ENCODE data around the gene KDM4F. TPM values are rescaled to one million over a fixed set of nuclear protein-coding genes. Genes with fewer than 3 reads are reported as not detected.

KDM4F gene
- total RNA-seq, 1 donor from 2014 or later: not detected

- no peak for ATAC-seq
- intact Hi-C loops (cut with DNase I): no loop called here
- no peak for DNase-seq (ENCODE audit: low spot score)
Measured at GRCh38 chr11:95086151-95086550, 36.9 kb downstream of the KDM4F start.

- intact Hi-C loops (cut with DNase I): no loop called here
- ATAC-seq: no peak
- no peak for DNase-seq (ENCODE audit: low spot score)
Measured at GRCh38 chr11:95086836-95087570, 37.8 kb downstream of the KDM4F start.

- intact Hi-C loops (cut with DNase I): no loop called here
- ATAC-seq: peak; percentile 87
- DNase-seq (ENCODE audit: low spot score): no peak
Measured at GRCh38 chr11:95088946-95089619, 39.9 kb downstream of the KDM4F start.

GRCh38 chr11:95089620-95090542 is 40.7 kb downstream of the KDM4F start, which contains the start of gene ENDOD1:
Gene ENDOD1, plus strand, starts transcription at chr11:95089846. Its CDS starts 82 bp downstream, at chr11:95089928.
- intact Hi-C loops (cut with DNase I): no loop called here
- peak; percentile 95 for ATAC-seq

GRCh38 chr11:95091663-95092180 is 42.5 kb downstream of the KDM4F start:
- intact Hi-C loops (cut with DNase I): no loop called here
- DNase-seq (ENCODE audit: low spot score): no peak
- ATAC-seq: no peak

More at GRCh38 chr11:95089620-95090542, 40.7 kb downstream of the KDM4F start, which contains the start of gene ENDOD1:
- DNase-seq (ENCODE audit: low spot score): peak; percentile 91

GRCh38 chr11:95092549-95093324 is 43.5 kb downstream of the KDM4F start:
- DNase-seq (ENCODE audit: low spot score) (no peak), ATAC-seq (no peak)
- intact Hi-C loops (cut with DNase I): no loop called here

GRCh38 chr11:95093548-95093947 is 44.3 kb downstream of the KDM4F start:
- ATAC-seq: no peak
- intact Hi-C loops (cut with DNase I): no loop called here
- no peak for DNase-seq (ENCODE audit: low spot score)

- no peak for DNase-seq (ENCODE audit: low spot score)
- ATAC-seq: no peak
- intact Hi-C loops (cut with DNase I): no loop called here
Measured at GRCh38 chr11:95095858-95096587, 46.8 kb downstream of the KDM4F start.

- ATAC-seq (no peak), DNase-seq (ENCODE audit: low spot score) (no peak)
- intact Hi-C loops (cut with DNase I): no loop called here
Measured at GRCh38 chr11:95097209-95097608, 48.0 kb downstream of the KDM4F start.

- intact Hi-C loops (cut with DNase I): no loop called here
- ATAC-seq: no peak
Measured at GRCh38 chr11:95098826-95099225, 49.6 kb downstream of the KDM4F start.

GRCh38 chr11:95100191-95100648 is 51.0 kb downstream of the KDM4F start:
- DNase-seq (ENCODE audit: low spot score) (no peak), ATAC-seq (no peak)
- intact Hi-C loops (cut with DNase I): no loop called here

More at GRCh38 chr11:95098826-95099225, 49.6 kb downstream of the KDM4F start:
- DNase-seq (ENCODE audit: low spot score): no peak

Other genes with a start within 250 kb of the KDM4F start
- 78.8 TPM for gene CWC15, start 75.9 kb upstream of the KDM4F start, total RNA-seq
- 0.80 TPM for gene KDM4D, start 75.7 kb upstream of the KDM4F start, total RNA-seq
- gene KDM4E, start 24.2 kb upstream of the KDM4F start, total RNA-seq: not detected
- 65.0 TPM for gene SRSF8, start 17.5 kb downstream of the KDM4F start, total RNA-seq
- gene ENDOD1, start 40.4 kb downstream of the KDM4F start, total RNA-seq: 104 TPM
- gene SESN3, start 181.8 kb downstream of the KDM4F start, total RNA-seq: 205 TPM